Cardiac muscle cell (in vitro differentiated cells and primary cell): ENCODE results near the gene DBF4. TPM values are rescaled to one million over a fixed set of nuclear protein-coding genes. Genes with fewer than 3 reads are reported as not detected.
A peak's percentile ranks its signal among the peaks of the same experiment; 100 is the strongest.
"Not testable (repeated sequence)": the region's sequence is repeated elsewhere in the genome, so short reads cannot be mapped to it uniquely, and the experiment has no call there.

Experiments used
- DNase-seq, 2 donors: peaks; one replicate each; pipeline versions ENCODE4 v3.0.0 to v3.0.0-alpha.2; 2010 to 2017; ENCODE audit warnings: low read depth in 1 of 2, low spot score in 1 of 2
- H3K27ac ChIP-seq: fragments of 200-600 bp; sonication (generic); 2 replicates; pipeline ENCODE4 v1.5.1; 2016
- H3K27me3 ChIP-seq: fragments of 200-600 bp; sonication (generic); 2 replicates; pipeline ENCODE4 v1.6.0; 2016; ENCODE audit warnings: control low read depth
- H3K36me3 ChIP-seq: fragments of 200-600 bp; sonication (generic); 2 replicates; pipeline ENCODE4 v1.5.1; 2016; ENCODE audit warnings: control low read depth
- H3K4me1 ChIP-seq: fragments of 200-600 bp; sonication (generic); 2 replicates; pipeline ENCODE4 v1.8.1; 2017; ENCODE audit warnings: low read depth, mild to moderate bottlenecking, mixed run types
- H3K4me3 ChIP-seq: fragments of 200-600 bp; sonication (generic); 2 replicates; pipeline ENCODE4 v1.5.1; 2016; ENCODE audit warnings: mild to moderate bottlenecking
- H3K9me3 ChIP-seq: fragments of 200-600 bp; sonication (generic); 2 replicates; pipeline ENCODE4 v1.5.1; 2017; ENCODE audit warnings: low read depth, mild to moderate bottlenecking, control low read depth
- CTCF ChIP-seq: IDR thresholded peaks from 2 replicates; pipeline ENCODE4 v1.5.1; 2012; ENCODE audit warnings: low read depth, mild to moderate bottlenecking, low read length
- polyA plus RNA-seq: library from polyadenylated mRNA; unstranded; fragments of >200 nt; fragmentation: Nextera tagmentation; extraction: Ambion mirVana; gene quantifications from 2 replicates; pipeline ENCODE4 v1.2.1, GENCODE V29; 2016
- total RNA-seq: library from RNA; depleted of rRNA; stranded (reverse); fragments of >200 nt; gene quantifications from 2 replicates; pipeline ENCODE4 v1.2.3, GENCODE V29; 2016

Gene DBF4
- total and polyA plus RNA-seq, 2 experiments from 2014 or later, result 18.1 to 29.4 TPM

DNA sequence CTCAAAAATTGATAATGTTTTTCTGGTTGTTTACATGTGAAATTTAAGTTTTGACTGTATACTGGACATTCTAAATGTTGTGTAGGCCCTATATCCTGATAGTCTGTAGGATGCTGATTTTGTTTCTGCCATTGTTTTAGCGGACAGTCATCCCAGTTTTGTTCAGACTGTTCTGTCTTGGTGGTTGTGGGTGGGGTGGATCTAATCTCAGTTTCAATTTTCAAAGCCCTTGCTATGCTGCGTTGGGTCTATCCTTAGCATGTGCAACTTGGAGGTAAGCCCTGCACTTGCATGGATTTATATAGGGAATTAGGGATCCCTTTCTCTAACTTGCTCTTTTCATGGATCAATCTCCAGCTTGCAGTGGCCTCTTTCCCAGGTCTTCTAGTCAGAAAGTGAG lies 19.1 kb downstream of the DBF4 start:
- Histone ChIP-seq H3K27me3 (no peaks in the 10 kb centered on the region), H3K9me3 (no peaks in the 10 kb centered on the region), H3K4me3 (no peak overlapping the region), H3K36me3 (peaks cover 22% of the 10 kb centered on the region), H3K4me1 (no peaks in the 10 kb centered on the region), H3K27ac (no peak overlapping the region)
- DNase-seq, result no peak
- no peak for TF ChIP-seq CTCF

- no peaks in the 10 kb centered on the region for H3K4me1 ChIP-seq
- no peak for TF ChIP-seq CTCF
- no peak overlapping the region for H3K27ac ChIP-seq
- H3K9me3 ChIP-seq, result no peaks in the 10 kb centered on the region
- peaks cover 24% of the 10 kb centered on the region for H3K36me3 ChIP-seq
- no peaks in the 10 kb centered on the region for H3K27me3 ChIP-seq
- no peak for DNase-seq
- no peak overlapping the region for H3K4me3 ChIP-seq
Observed at GRCh38 chr7:87899255-87899654, 23.0 kb downstream of the DBF4 start.

GRCh38 chr7:87907136-87907906 lies 31.0 kb downstream of the DBF4 start:
- DNase-seq, result peak in 1 of 2 donors; percentile 63
- H3K27me3 ChIP-seq, H3K4me3 ChIP-seq, H3K9me3 ChIP-seq, H3K4me1 ChIP-seq: not testable (repeated sequence)
- Histone ChIP-seq H3K27ac (peak overlapping the region; percentile 13), H3K36me3 (peaks cover 14% of the 10 kb centered on the region)

DNA sequence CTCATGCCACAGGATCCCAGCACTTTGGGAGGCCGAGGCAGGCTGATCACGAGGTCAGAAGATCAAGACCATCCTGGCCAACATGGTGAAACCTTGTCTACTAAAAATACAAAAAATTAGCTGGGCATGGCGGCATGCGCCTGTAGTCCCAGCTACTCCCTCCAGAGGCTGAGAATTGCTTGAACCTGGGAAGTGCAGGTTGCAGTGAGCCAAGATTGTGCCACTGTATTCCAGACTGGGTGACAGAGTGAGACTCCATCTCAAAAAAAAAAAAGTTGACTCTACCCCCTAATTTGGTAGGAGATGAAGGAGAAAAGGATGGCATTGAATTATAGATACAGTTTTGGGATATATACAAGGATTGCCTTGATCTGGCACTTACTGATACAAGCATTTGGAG lies 32.5 kb downstream of the DBF4 start:
- DNase-seq, H3K4me1 ChIP-seq, H3K27ac ChIP-seq, H3K9me3 ChIP-seq, H3K27me3 ChIP-seq, H3K4me3 ChIP-seq: not testable (repeated sequence)
- H3K36me3 ChIP-seq, result peaks cover 14% of the 10 kb centered on the region

GRCh38 chr7:87912121-87912520 lies 35.8 kb downstream of the DBF4 start:
- DNase-seq, result no peak
- Histone ChIP-seq H3K36me3 (peaks cover 7% of the 10 kb centered on the region), H3K4me1 (no peaks in the 10 kb centered on the region), H3K27ac (no peak overlapping the region), H3K4me3 (no peak overlapping the region), H3K27me3 (no peaks in the 10 kb centered on the region), H3K9me3 (no peaks in the 10 kb centered on the region)
- TF ChIP-seq CTCF, result no peak

DNA sequence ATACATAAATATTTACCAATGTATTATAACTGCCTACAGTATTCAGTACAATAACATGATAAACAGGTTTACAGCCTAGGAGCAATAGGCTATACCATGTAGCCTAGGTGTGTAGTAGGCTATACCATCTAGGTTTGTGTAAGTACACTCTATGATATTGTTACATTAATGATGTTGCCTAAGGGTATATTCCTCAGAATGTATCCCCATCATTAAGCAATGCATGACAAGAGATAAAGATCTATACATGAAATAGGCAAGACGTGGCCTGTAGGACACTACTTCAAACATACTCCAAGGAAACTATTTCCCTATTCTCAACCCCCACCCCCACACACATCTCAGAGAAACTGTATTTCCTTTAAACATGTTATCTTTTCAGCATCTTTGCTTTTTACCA lies 42.4 kb downstream of the DBF4 start:
- no peak for DNase-seq
- Histone ChIP-seq H3K27me3 (no peaks in the 10 kb centered on the region), H3K4me3 (no peak overlapping the region), H3K9me3 (no peaks in the 10 kb centered on the region), H3K36me3 (no peaks in the 10 kb centered on the region), H3K4me1 (no peaks in the 10 kb centered on the region), H3K27ac (no peak overlapping the region)
- no peak for TF ChIP-seq CTCF
